H9 (cell line): ENCODE measurements around the gene ECE1. TPM values are rescaled to one million over a fixed set of nuclear protein-coding genes. Genes with fewer than 3 reads are reported as not detected.

Experiments
- DNase-seq: peaks from one replicate; pipeline ENCODE4 v3.0.0-alpha.2; 2017
- H2AFZ ChIP-seq: one replicate; pipeline ENCODE4 v1.6.1; 2013; ENCODE audit warnings: mild to moderate bottlenecking, low read length, control low read depth, moderate library complexity
- H2AK5ac ChIP-seq: 2 replicates; pipeline ENCODE4 v1.6.1; 2013; ENCODE audit warnings: low read length, control low read depth, mixed read lengths; ENCODE audit not compliant: insufficient read length
- H2BK120ac ChIP-seq: one replicate; pipeline ENCODE4 v1.6.1; 2013; ENCODE audit warnings: low read depth, mild to moderate bottlenecking, low read length, control low read depth, inconsistent platforms; ENCODE audit not compliant: poor library complexity, severe bottlenecking
- H2BK12ac ChIP-seq: 2 replicates; pipeline ENCODE4 v1.6.1; 2013; ENCODE audit warnings: low read length, control low read depth, mixed read lengths, low read depth; ENCODE audit not compliant: insufficient read length
- H2BK15ac ChIP-seq: 2 replicates; pipeline ENCODE4 v1.6.1; 2013; ENCODE audit warnings: low read depth, low read length, control low read depth
- H2BK20ac ChIP-seq: one replicate; pipeline ENCODE4 v1.6.1; 2013; ENCODE audit warnings: low read depth, mild to moderate bottlenecking, low read length, control low read depth, inconsistent platforms; ENCODE audit not compliant: poor library complexity, severe bottlenecking
- H2BK5ac ChIP-seq: 2 replicates; pipeline ENCODE4 v1.6.1; 2013; ENCODE audit warnings: low read length, control low read depth, mixed read lengths; ENCODE audit not compliant: insufficient read length
- H3K14ac ChIP-seq: 2 replicates; pipeline ENCODE4 v1.6.1; 2013; ENCODE audit warnings: low read length, control low read depth; ENCODE audit not compliant: insufficient read depth
- H3K18ac ChIP-seq: 2 replicates; pipeline ENCODE4 v1.6.1; 2013; ENCODE audit warnings: low read depth, mild to moderate bottlenecking, mixed read lengths, low read length, control low read depth; ENCODE audit not compliant: insufficient read length
- H3K23ac ChIP-seq: 2 replicates; pipeline ENCODE4 v1.6.1; 2013; ENCODE audit warnings: low read length, control low read depth, mixed read lengths, low read depth; ENCODE audit not compliant: insufficient read length
- H3K23me2 ChIP-seq: 2 replicates; pipeline ENCODE4 v1.6.1; 2013; ENCODE audit warnings: low read depth, mild to moderate bottlenecking, mixed read lengths, low read length, control low read depth; ENCODE audit not compliant: insufficient read length, poor library complexity, severe bottlenecking
- H3K27ac ChIP-seq: 2 replicates; pipeline ENCODE4 v1.5.1; 2013; ENCODE audit warnings: low read length, control low read depth, mixed read lengths, low read depth; ENCODE audit not compliant: insufficient read length
- H3K27me3 ChIP-seq: 2 replicates; pipeline ENCODE4 v1.6.1; 2013; ENCODE audit warnings: low read length, control low read depth, inconsistent platforms; ENCODE audit not compliant: insufficient read depth
- H3K4ac ChIP-seq: 2 replicates; pipeline ENCODE4 v1.6.1; 2013; ENCODE audit warnings: low read depth, mild to moderate bottlenecking, control low read depth, inconsistent platforms, low read length, moderate library complexity
- H3K4me1 ChIP-seq: 2 replicates; pipeline ENCODE4 v1.6.1; 2013; ENCODE audit warnings: low read length, control low read depth, inconsistent platforms; ENCODE audit not compliant: insufficient read depth
- H3K4me2 ChIP-seq: 2 replicates; pipeline ENCODE4 v1.6.1; 2013; ENCODE audit warnings: low read length, control low read depth, mixed read lengths; ENCODE audit not compliant: insufficient read length, insufficient read depth
- H3K56ac ChIP-seq: 2 replicates; pipeline ENCODE4 v1.6.1; 2013; ENCODE audit warnings: low read depth, mild to moderate bottlenecking, mixed read lengths, low read length, control low read depth; ENCODE audit not compliant: insufficient read length
- H3K79me1 ChIP-seq: 2 replicates; pipeline ENCODE4 v1.6.1; 2013; ENCODE audit warnings: low read depth, mild to moderate bottlenecking, moderate library complexity, low read length, control low read depth, inconsistent platforms; ENCODE audit not compliant: insufficient read depth, poor library complexity, severe bottlenecking
- H3K79me2 ChIP-seq: 2 replicates; pipeline ENCODE4 v1.6.1; 2013; ENCODE audit warnings: low read length, control low read depth, inconsistent platforms; ENCODE audit not compliant: insufficient read depth
- H3K9ac ChIP-seq: 2 replicates; pipeline ENCODE4 v1.6.1; 2013; ENCODE audit warnings: low read length, control low read depth, mixed read lengths; ENCODE audit not compliant: insufficient read length; ENCODE audit errors: extremely low read depth
- H3K9me3 ChIP-seq: one replicate; pipeline ENCODE4 v1.6.1; 2013; ENCODE audit warnings: low read depth, low read length, inconsistent platforms; ENCODE audit not compliant: control insufficient read depth
- H3T11ph ChIP-seq: one replicate; pipeline ENCODE4 v1.6.1; 2013; ENCODE audit warnings: mild to moderate bottlenecking, low read length, control low read depth, inconsistent platforms
- H4K20me1 ChIP-seq: one replicate; pipeline ENCODE4 v1.6.1; 2013; ENCODE audit not compliant: control insufficient read depth, insufficient read length, insufficient read depth
- H4K5ac ChIP-seq: 2 replicates; pipeline ENCODE4 v1.6.1; 2013; ENCODE audit warnings: low read depth, mild to moderate bottlenecking, mixed read lengths, low read length, control low read depth; ENCODE audit not compliant: insufficient read length
- H4K8ac ChIP-seq: replicated peaks from 2 replicates; pipeline ENCODE4 v1.6.1; 2013; ENCODE audit warnings: low read length, control low read depth, mixed read lengths, low read depth; ENCODE audit not compliant: insufficient read length
- H4K91ac ChIP-seq: 2 replicates; pipeline ENCODE4 v1.6.1; 2013; ENCODE audit warnings: low read depth, mild to moderate bottlenecking, moderate library complexity, mixed read lengths, low read length, control low read depth; ENCODE audit not compliant: insufficient read length
- H3K27ac Mint-ChIP-seq, 3 experiments: 2 replicates in 2 of 3; 3 replicates in 1 of 3; pipeline ENCODE4 v1.8.0; 2020 to 2021; ENCODE audit warnings: mixed read lengths in 3 of 3, mild to moderate bottlenecking in 1 of 3, moderate library complexity in 1 of 3
- H3K27me3 Mint-ChIP-seq: 2 replicates; pipeline ENCODE4 v1.8.0; 2021; ENCODE audit warnings: low read depth, mild to moderate bottlenecking, moderate library complexity, mixed read lengths
- H3K36me3 Mint-ChIP-seq, 3 experiments: 2 replicates in 2 of 3; 3 replicates in 1 of 3; pipeline ENCODE4 v1.8.0; 2020 to 2021; ENCODE audit warnings: low read depth in 3 of 3, mixed read lengths in 3 of 3; ENCODE audit not compliant: insufficient read depth in 1 of 3
- H3K4me1 Mint-ChIP-seq, 2 experiments: 2 replicates each; pipeline ENCODE4 v1.8.0; 2020; ENCODE audit warnings: mixed read lengths in 2 of 2
- H3K4me3 Mint-ChIP-seq, 2 experiments: 2 replicates in 1 of 2; 3 replicates in 1 of 2; pipeline ENCODE4 v1.8.0; 2020 to 2021; ENCODE audit warnings: mild to moderate bottlenecking in 2 of 2, mixed read lengths in 2 of 2, moderate library complexity in 1 of 2
- H3K9me3 Mint-ChIP-seq, 2 experiments: 2 replicates in 1 of 2; 3 replicates in 1 of 2; pipeline ENCODE4 v1.8.0; 2020; ENCODE audit warnings: mild to moderate bottlenecking in 2 of 2, mixed read lengths in 2 of 2, moderate library complexity in 1 of 2
- WGBS: extraction: QIAGEN DNeasy Blood & Tissue Kit; methylation state at CpG from one replicate; pipeline ENCODE4 v1.1.7; 2013; ENCODE audit warnings: missing lambda C conversion rate, low lambda C conversion rate, mixed read lengths; ENCODE audit not compliant: insufficient read length; ENCODE audit errors: extremely low coverage; 5-methylcytosine and 5-hydroxymethylcytosine counted together
- total RNA-seq: library from RNA; stranded (reverse); gene quantifications from 2 replicates; pipeline ENCODE4 v1.2.1, GENCODE V29; 2021
- TF ChIP-seq, protein P1 (sequence below): fragments of 200-600 bp; sonication (generic); conservative IDR thresholded peaks from 3 replicates; pipeline ENCODE4 v1.8.0; 2021; ENCODE audit warnings: antibody characterized with exemption, mild to moderate bottlenecking

ECE1 gene
- total RNA-seq, 1 experiment from 2014 or later = 31.1 TPM

DNA sequence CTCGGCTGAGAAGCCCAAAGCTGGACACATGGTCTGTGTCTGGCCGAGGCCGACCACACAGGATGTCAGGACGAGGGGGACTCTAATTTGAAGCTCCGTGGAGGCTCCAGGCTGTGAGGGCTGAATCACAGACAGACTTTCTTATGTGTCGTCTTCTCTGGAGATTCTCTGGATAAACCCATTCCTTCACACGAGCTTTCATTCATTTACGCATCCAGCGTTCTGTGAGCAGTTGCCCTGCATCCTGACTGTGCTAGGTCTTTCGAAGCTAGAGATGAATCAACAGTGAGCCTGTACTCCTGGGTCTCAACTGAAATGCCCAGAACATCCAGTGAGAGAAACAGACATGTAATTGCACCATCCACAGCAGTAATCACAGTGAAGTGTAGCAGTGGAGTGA, 49.6 kb downstream of the ECE1 start:
- no peak overlapping the region for H3K18ac ChIP-seq
- H3K14ac ChIP-seq = no peak overlapping the region
- Mint-ChIP-seq H3K4me3 (no peak overlapping the region), H3K4me1 (peaks cover 16 to 19% of the 10 kb centered on the region in 2 experiments), H3K9me3 (no peaks in the 10 kb centered on the region), H3K27me3 (no peaks in the 10 kb centered on the region), H3K36me3 (peaks cover 13 to 20% (median 18%) of the 10 kb centered on the region in 3 experiments; a peak in 6 of 7 replicates), H3K27ac (peak overlapping the region in 1 of 3 experiments; percentile 53; a peak in 1 of 7 replicates)
- H3K4ac ChIP-seq = no peak overlapping the region
- H3K4me1 ChIP-seq = no peaks in the 10 kb centered on the region
- no peak overlapping the region for H3T11ph ChIP-seq
- H3K79me1 ChIP-seq = no peaks in the 10 kb centered on the region
- no peak overlapping the region for H2BK15ac ChIP-seq
- H4K5ac ChIP-seq = no peak overlapping the region
- no peak overlapping the region for H2BK120ac ChIP-seq
- no peak overlapping the region for H2BK12ac ChIP-seq
- H2BK20ac ChIP-seq = no peak overlapping the region
- no peaks in the 10 kb centered on the region for H3K27me3 ChIP-seq
- no peak overlapping the region for H3K56ac ChIP-seq
- H4K91ac ChIP-seq = no peak overlapping the region
- H3K23me2 ChIP-seq = no peaks in the 10 kb centered on the region
- H3K9ac ChIP-seq = no peak overlapping the region
- no peaks in the 10 kb centered on the region for H3K79me2 ChIP-seq
- no peak overlapping the region for H3K4me2 ChIP-seq
- H2AK5ac ChIP-seq = no peak overlapping the region
- no peaks in the 10 kb centered on the region for H4K20me1 ChIP-seq
- DNase-seq = no peak
- H2BK5ac ChIP-seq = no peak overlapping the region
- WGBS = no CpG with 5 or more reads among the region's 10 CpGs
- no peaks in the 10 kb centered on the region for H3K9me3 ChIP-seq
- H3K23ac ChIP-seq = no peak overlapping the region
- H3K27ac ChIP-seq = no peak overlapping the region
- H4K8ac ChIP-seq = no peak overlapping the region
- H2AFZ ChIP-seq = no peak overlapping the region
- TF ChIP-seq, protein P1, sequence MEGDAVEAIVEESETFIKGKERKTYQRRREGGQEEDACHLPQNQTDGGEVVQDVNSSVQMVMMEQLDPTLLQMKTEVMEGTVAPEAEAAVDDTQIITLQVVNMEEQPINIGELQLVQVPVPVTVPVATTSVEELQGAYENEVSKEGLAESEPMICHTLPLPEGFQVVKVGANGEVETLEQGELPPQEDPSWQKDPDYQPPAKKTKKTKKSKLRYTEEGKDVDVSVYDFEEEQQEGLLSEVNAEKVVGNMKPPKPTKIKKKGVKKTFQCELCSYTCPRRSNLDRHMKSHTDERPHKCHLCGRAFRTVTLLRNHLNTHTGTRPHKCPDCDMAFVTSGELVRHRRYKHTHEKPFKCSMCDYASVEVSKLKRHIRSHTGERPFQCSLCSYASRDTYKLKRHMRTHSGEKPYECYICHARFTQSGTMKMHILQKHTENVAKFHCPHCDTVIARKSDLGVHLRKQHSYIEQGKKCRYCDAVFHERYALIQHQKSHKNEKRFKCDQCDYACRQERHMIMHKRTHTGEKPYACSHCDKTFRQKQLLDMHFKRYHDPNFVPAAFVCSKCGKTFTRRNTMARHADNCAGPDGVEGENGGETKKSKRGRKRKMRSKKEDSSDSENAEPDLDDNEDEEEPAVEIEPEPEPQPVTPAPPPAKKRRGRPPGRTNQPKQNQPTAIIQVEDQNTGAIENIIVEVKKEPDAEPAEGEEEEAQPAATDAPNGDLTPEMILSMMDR = no peak
